ENCODE results near the gene PROX2.

Gene PROX2

GRCh38 chr14:74898083-74898482, 22.1 kb upstream of the PROX2 start:
- no peaks in the 10 kb centered on the region for H3K4me1 ChIP-seq (ENCODE audit: control insufficient read depth, insufficient read depth, low read length, poor library complexity, severe bottlenecking)
- H3K27me3 ChIP-seq (replicated peaks; ENCODE audit: control insufficient read depth, insufficient read depth, low read length, poor library complexity, severe bottlenecking) = no peaks in the 10 kb centered on the region
- DNase-seq = no peak
- no peaks in the 10 kb centered on the region for H3K9me3 ChIP-seq (ENCODE audit: control insufficient read depth, low read length)
- peaks cover 99% of the 10 kb centered on the region for H3K36me3 ChIP-seq (ENCODE audit: control insufficient read depth, insufficient read depth, low read length)
- no peak overlapping the region for H3K4me3 ChIP-seq (ENCODE audit: insufficient read depth, low read depth, low read length, poor library complexity, severe bottlenecking)
- H3K27ac ChIP-seq (ENCODE audit: insufficient read depth, low read length, poor library complexity, severe bottlenecking) = no peak overlapping the region

GRCh38 chr14:74897642-74898041, 21.7 kb upstream of the PROX2 start:
- Histone ChIP-seq H3K36me3 (ENCODE audit: control insufficient read depth, insufficient read depth, low read length) (peaks cover 99% of the 10 kb centered on the region), H3K27ac (ENCODE audit: insufficient read depth, low read length, poor library complexity, severe bottlenecking) (no peak overlapping the region), H3K9me3 (ENCODE audit: control insufficient read depth, low read length) (no peaks in the 10 kb centered on the region), H3K4me1 (ENCODE audit: control insufficient read depth, insufficient read depth, low read length, poor library complexity, severe bottlenecking) (no peaks in the 10 kb centered on the region), H3K4me3 (ENCODE audit: insufficient read depth, low read depth, low read length, poor library complexity, severe bottlenecking) (no peak overlapping the region), H3K27me3 (replicated peaks; ENCODE audit: control insufficient read depth, insufficient read depth, low read length, poor library complexity, severe bottlenecking) (no peaks in the 10 kb centered on the region)
- no peak for DNase-seq

DNA sequence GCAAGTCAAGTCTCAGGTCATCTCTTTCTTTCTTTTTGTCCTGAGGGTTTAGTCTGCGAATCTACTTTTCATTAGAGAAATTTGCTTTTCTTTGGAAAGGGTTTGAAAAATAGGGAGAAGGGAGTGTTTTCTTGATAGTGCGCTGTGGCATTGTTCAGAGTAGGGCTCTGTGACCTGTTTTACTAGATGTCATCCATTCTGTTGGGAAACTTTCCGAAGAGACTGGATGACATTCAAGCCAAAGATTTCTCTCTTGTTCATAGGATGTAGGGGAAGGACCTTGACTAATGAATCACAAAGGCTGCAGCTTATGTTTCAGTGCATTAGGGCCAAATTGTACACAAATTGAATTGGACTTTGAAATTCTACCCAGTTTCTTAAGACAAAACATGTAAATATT, 20.5 kb upstream of the PROX2 start:
- no peak for DNase-seq
- H3K27ac ChIP-seq (ENCODE audit: insufficient read depth, low read length, poor library complexity, severe bottlenecking) = no peak overlapping the region
- no peaks in the 10 kb centered on the region for H3K4me1 ChIP-seq (ENCODE audit: control insufficient read depth, insufficient read depth, low read length, poor library complexity, severe bottlenecking)
- H3K27me3 ChIP-seq (replicated peaks; ENCODE audit: control insufficient read depth, insufficient read depth, low read length, poor library complexity, severe bottlenecking) = no peaks in the 10 kb centered on the region
- no peaks in the 10 kb centered on the region for H3K9me3 ChIP-seq (ENCODE audit: control insufficient read depth, low read length)
- peaks cover 99% of the 10 kb centered on the region for H3K36me3 ChIP-seq (ENCODE audit: control insufficient read depth, insufficient read depth, low read length)
- no peak overlapping the region for H3K4me3 ChIP-seq (ENCODE audit: insufficient read depth, low read depth, low read length, poor library complexity, severe bottlenecking)

DNA sequence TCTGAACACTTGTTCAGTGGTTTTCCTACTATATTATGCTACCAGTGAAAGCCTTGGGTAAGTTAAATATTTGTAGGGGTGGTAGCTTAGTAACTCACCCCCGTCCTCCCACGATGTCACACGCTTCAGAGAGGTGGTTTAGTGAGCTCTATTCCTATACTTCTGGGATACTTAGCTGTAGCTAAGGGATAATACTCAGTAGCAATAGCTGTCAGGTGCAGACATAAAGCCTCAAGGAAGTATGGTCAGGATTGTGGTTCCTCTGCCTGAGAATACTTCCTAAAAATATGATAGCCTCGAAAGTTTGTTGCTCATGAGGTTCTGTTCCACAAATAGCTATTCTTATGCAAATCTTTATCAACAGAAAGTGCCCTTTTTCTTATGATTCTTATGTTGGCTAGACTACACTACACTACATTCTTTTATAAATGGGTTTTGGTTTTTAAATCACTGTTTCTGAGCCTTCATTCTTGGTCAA, 17.7 kb upstream of the PROX2 start:
- H3K4me3 ChIP-seq (ENCODE audit: insufficient read depth, low read depth, low read length, poor library complexity, severe bottlenecking) = no peak overlapping the region
- H3K9me3 ChIP-seq (ENCODE audit: control insufficient read depth, low read length) = no peaks in the 10 kb centered on the region
- H3K36me3 ChIP-seq (ENCODE audit: control insufficient read depth, insufficient read depth, low read length) = peaks cover 91% of the 10 kb centered on the region
- H3K27ac ChIP-seq (ENCODE audit: insufficient read depth, low read length, poor library complexity, severe bottlenecking) = no peak overlapping the region
- H3K4me1 ChIP-seq (ENCODE audit: control insufficient read depth, insufficient read depth, low read length, poor library complexity, severe bottlenecking) = no peaks in the 10 kb centered on the region
- DNase-seq = no peak
- no peaks in the 10 kb centered on the region for H3K27me3 ChIP-seq (replicated peaks; ENCODE audit: control insufficient read depth, insufficient read depth, low read length, poor library complexity, severe bottlenecking)

GRCh38 chr14:74892745-74893144, 16.8 kb upstream of the PROX2 start:
- H3K9me3 ChIP-seq (ENCODE audit: control insufficient read depth, low read length) = no peaks in the 10 kb centered on the region
- peaks cover 3% of the 10 kb centered on the region for H3K4me1 ChIP-seq (ENCODE audit: control insufficient read depth, insufficient read depth, low read length, poor library complexity, severe bottlenecking)
- no peaks in the 10 kb centered on the region for H3K27me3 ChIP-seq (replicated peaks; ENCODE audit: control insufficient read depth, insufficient read depth, low read length, poor library complexity, severe bottlenecking)
- no peak overlapping the region for H3K27ac ChIP-seq (ENCODE audit: insufficient read depth, low read length, poor library complexity, severe bottlenecking)
- H3K36me3 ChIP-seq (ENCODE audit: control insufficient read depth, insufficient read depth, low read length) = peaks cover 82% of the 10 kb centered on the region
- H3K4me3 ChIP-seq (ENCODE audit: insufficient read depth, low read depth, low read length, poor library complexity, severe bottlenecking) = no peak overlapping the region
- no peak for DNase-seq

GRCh38 chr14:74891870-74892269, 15.9 kb upstream of the PROX2 start:
- no peak for DNase-seq
- peaks cover 7% of the 10 kb centered on the region for H3K4me1 ChIP-seq (ENCODE audit: control insufficient read depth, insufficient read depth, low read length, poor library complexity, severe bottlenecking)
- no peaks in the 10 kb centered on the region for H3K9me3 ChIP-seq (ENCODE audit: control insufficient read depth, low read length)
- no peak overlapping the region for H3K4me3 ChIP-seq (ENCODE audit: insufficient read depth, low read depth, low read length, poor library complexity, severe bottlenecking)
- no peaks in the 10 kb centered on the region for H3K27me3 ChIP-seq (replicated peaks; ENCODE audit: control insufficient read depth, insufficient read depth, low read length, poor library complexity, severe bottlenecking)
- H3K36me3 ChIP-seq (ENCODE audit: control insufficient read depth, insufficient read depth, low read length) = peaks cover 73% of the 10 kb centered on the region
- H3K27ac ChIP-seq (ENCODE audit: insufficient read depth, low read length, poor library complexity, severe bottlenecking) = no peak overlapping the region

DNA sequence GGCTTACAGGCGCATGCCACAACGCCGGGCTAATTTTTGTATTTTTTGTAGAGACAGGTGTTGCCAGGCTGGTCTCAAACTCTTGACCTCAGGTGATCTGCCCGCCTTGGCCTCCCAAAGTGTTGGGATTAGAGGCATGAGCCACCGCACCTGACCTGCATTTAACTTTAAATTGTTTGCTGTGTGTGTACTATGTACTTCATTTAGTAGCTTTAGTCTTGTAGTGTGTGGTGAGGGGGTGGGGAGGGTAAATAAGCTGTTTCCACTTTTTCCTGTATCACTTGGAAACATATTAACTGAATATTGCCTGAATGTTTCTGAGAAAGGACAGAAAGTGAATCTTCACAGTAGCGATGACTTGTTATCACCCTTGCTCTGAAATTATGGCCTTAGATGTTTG, 14.3 kb upstream of the PROX2 start:
- DNase-seq = no peak
- Histone ChIP-seq H3K4me3 (ENCODE audit: insufficient read depth, low read depth, low read length, poor library complexity, severe bottlenecking) (no peak overlapping the region), H3K27ac (ENCODE audit: insufficient read depth, low read length, poor library complexity, severe bottlenecking) (no peak overlapping the region), H3K4me1 (ENCODE audit: control insufficient read depth, insufficient read depth, low read length, poor library complexity, severe bottlenecking) (peaks cover 11% of the 10 kb centered on the region), H3K27me3 (replicated peaks; ENCODE audit: control insufficient read depth, insufficient read depth, low read length, poor library complexity, severe bottlenecking) (no peaks in the 10 kb centered on the region), H3K9me3 (ENCODE audit: control insufficient read depth, low read length) (no peaks in the 10 kb centered on the region), H3K36me3 (ENCODE audit: control insufficient read depth, insufficient read depth, low read length) (peaks cover 57% of the 10 kb centered on the region)

- peaks cover 16% of the 10 kb centered on the region for H3K4me1 ChIP-seq (ENCODE audit: control insufficient read depth, insufficient read depth, low read length, poor library complexity, severe bottlenecking)
- no peak overlapping the region for H3K4me3 ChIP-seq (ENCODE audit: insufficient read depth, low read depth, low read length, poor library complexity, severe bottlenecking)
- no peak for DNase-seq
- peak overlapping the region; percentile 27 for H3K27ac ChIP-seq (ENCODE audit: insufficient read depth, low read length, poor library complexity, severe bottlenecking)
- no peaks in the 10 kb centered on the region for H3K27me3 ChIP-seq (replicated peaks; ENCODE audit: control insufficient read depth, insufficient read depth, low read length, poor library complexity, severe bottlenecking)
- H3K36me3 ChIP-seq (ENCODE audit: control insufficient read depth, insufficient read depth, low read length) = peaks cover 40% of the 10 kb centered on the region
- no peaks in the 10 kb centered on the region for H3K9me3 ChIP-seq (ENCODE audit: control insufficient read depth, low read length)
Measured at GRCh38 chr14:74888164-74889158, 12.5 kb upstream of the PROX2 start.

DNA sequence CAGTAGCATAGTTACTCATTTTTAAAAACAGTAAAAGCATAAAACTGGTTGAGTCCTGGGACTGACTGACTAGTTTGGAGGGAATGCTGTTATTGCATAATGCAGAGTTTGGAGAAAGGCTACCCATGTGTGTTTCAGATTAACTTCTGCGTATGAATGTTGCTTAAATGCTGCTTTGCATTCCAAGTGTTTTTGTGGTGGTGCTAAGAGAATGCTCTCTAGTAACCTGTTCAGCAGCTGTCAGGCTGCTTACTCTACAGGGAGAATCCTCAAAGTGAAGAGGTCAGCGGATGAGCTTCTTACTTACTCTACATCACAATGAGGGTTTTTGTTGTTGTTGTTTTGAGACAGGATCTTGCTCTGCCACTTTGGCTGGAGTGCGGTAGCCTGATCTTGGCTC, 10.1 kb upstream of the PROX2 start:
- H3K36me3 ChIP-seq (ENCODE audit: control insufficient read depth, insufficient read depth, low read length) = peaks cover 16% of the 10 kb centered on the region
- no peak for DNase-seq
- H3K27ac ChIP-seq (ENCODE audit: insufficient read depth, low read length, poor library complexity, severe bottlenecking) = no peak overlapping the region
- H3K4me1 ChIP-seq (ENCODE audit: control insufficient read depth, insufficient read depth, low read length, poor library complexity, severe bottlenecking) = peaks cover 23% of the 10 kb centered on the region
- H3K27me3 ChIP-seq (replicated peaks; ENCODE audit: control insufficient read depth, insufficient read depth, low read length, poor library complexity, severe bottlenecking) = no peaks in the 10 kb centered on the region
- no peaks in the 10 kb centered on the region for H3K9me3 ChIP-seq (ENCODE audit: control insufficient read depth, low read length)
- no peak overlapping the region for H3K4me3 ChIP-seq (ENCODE audit: insufficient read depth, low read depth, low read length, poor library complexity, severe bottlenecking)

Data from effector memory CD4-positive, alpha-beta T cell (primary cell).